Fibroblast of pulmonary artery (primary cell): ENCODE measurements around the gene CALML3.

Source experiments
- DNase-seq: peaks from one replicate; pipeline ENCODE4 v3.0.0-alpha.2; 2010; ENCODE audit warnings: low read depth
- H3K4me3 ChIP-seq: replicated peaks from 2 replicates; pipeline ENCODE4 v1.5.1; 2011; ENCODE audit warnings: low read depth, mild to moderate bottlenecking, control low read depth, low read length, moderate library complexity
- TF ChIP-seq, protein P1 (sequence below): IDR thresholded peaks from 2 replicates; pipeline ENCODE4 v1.5.1; 2011; ENCODE audit warnings: mild to moderate bottlenecking, control low read depth, low read length, inconsistent platforms; ENCODE audit errors: missing control alignments

Gene CALML3

DNA sequence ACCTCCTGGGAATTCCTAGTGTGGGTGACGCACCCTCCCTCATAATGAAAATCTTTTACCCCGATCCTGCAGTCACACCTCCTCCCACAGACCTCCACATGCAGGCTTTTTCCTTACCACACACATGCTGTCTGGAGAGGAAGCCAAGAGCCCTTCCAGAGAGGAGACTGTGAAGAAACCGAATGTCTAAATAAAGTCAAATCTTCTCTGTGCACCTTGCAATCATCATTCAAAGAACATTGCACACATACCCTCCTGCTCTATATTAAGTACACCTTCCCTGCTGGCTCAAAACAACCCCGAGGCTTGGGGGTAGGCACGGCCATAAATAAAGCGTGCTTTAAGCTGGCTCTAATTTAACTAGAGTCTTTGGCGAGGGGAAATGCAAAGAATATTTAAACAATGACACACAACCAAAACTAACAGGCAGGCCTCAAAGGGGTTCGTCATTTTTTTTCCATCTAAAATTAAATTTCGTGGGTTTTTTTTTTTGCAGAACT, 34.9 kb downstream of the CALML3 start:
- no peak overlapping the region for H3K4me3 ChIP-seq
- TF ChIP-seq, protein P1, sequence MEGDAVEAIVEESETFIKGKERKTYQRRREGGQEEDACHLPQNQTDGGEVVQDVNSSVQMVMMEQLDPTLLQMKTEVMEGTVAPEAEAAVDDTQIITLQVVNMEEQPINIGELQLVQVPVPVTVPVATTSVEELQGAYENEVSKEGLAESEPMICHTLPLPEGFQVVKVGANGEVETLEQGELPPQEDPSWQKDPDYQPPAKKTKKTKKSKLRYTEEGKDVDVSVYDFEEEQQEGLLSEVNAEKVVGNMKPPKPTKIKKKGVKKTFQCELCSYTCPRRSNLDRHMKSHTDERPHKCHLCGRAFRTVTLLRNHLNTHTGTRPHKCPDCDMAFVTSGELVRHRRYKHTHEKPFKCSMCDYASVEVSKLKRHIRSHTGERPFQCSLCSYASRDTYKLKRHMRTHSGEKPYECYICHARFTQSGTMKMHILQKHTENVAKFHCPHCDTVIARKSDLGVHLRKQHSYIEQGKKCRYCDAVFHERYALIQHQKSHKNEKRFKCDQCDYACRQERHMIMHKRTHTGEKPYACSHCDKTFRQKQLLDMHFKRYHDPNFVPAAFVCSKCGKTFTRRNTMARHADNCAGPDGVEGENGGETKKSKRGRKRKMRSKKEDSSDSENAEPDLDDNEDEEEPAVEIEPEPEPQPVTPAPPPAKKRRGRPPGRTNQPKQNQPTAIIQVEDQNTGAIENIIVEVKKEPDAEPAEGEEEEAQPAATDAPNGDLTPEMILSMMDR: no peak
- peak; percentile 69 for DNase-seq

DNA sequence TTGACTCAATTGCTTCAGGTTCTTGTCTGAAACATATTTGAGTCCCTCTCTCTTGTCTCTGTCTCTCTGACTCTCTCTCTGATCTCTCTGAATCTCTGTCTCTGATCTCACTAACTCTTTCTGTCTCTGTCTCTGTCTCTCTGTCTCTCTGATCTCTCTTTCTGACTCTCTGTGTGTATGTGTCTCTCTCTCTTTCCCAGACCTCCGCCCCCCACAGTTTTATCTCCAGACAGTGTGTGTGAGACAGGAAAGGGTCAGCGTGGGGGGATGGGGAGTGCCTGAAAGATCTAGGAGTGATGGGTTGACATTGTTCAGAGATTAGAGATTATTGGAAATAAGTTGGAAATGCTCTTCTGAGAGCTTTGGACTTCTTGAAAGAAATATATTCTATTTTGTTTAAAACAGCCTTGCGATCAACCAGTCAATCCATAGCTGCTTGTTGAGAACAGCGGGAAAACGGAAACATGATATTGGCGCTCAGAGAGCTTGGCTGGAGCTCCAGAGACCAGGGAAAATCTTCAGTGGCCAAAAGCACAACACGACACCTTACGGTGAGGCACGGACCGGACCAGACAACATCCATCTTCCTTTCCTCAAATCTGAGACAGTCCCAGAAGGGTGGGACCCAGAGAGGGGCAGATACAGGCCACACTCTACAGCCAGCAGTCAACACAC, 35.5 kb downstream of the CALML3 start:
- H3K4me3 ChIP-seq: no peak overlapping the region
- DNase-seq: no peak
- TF ChIP-seq, protein P1: no peak

DNA sequence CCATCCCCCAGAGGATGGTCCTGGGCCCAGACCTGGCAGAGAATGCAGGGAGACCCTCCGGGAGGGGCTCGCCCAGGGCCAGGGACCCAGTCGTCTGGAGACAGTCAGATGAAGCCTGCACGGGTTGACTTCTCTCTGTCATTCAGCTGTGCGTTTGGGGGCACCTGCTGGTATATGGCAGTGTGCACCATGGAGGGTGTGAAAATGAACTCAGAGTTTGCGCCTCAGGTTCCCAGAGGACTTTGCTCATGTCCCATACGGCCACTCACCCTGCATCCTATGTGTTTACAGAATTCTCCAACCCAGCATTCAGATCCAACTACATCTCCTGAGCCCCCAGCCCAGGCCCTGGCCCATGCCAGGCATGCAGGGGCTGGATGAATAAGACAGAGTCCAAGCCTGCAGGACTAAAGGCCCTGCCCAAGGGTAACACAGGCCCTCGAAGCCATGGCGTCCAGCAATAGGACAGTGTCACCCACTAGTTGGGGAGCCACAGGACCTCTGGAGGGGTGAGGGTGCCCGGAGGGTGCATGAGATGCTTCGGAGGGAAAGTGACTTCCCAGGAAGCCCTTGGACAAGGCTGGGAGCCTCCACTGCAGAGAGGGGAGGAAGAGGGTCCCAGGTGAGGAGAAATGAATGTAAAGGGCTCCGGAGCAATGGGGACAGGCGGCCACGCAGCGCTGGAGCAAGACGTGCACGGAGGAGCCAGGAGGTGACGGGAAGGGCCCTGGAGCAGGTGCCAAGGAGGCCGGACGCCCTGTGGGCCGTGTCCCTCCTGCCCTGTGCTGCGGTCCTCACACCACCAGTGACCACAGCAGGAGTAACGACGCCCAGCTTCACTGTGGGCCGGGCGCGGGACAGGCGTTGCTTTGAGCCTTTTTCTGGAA, 36.3 kb downstream of the CALML3 start:
- H3K4me3 ChIP-seq: no peak overlapping the region
- DNase-seq: no peak
- TF ChIP-seq, protein P1: no peak

DNA sequence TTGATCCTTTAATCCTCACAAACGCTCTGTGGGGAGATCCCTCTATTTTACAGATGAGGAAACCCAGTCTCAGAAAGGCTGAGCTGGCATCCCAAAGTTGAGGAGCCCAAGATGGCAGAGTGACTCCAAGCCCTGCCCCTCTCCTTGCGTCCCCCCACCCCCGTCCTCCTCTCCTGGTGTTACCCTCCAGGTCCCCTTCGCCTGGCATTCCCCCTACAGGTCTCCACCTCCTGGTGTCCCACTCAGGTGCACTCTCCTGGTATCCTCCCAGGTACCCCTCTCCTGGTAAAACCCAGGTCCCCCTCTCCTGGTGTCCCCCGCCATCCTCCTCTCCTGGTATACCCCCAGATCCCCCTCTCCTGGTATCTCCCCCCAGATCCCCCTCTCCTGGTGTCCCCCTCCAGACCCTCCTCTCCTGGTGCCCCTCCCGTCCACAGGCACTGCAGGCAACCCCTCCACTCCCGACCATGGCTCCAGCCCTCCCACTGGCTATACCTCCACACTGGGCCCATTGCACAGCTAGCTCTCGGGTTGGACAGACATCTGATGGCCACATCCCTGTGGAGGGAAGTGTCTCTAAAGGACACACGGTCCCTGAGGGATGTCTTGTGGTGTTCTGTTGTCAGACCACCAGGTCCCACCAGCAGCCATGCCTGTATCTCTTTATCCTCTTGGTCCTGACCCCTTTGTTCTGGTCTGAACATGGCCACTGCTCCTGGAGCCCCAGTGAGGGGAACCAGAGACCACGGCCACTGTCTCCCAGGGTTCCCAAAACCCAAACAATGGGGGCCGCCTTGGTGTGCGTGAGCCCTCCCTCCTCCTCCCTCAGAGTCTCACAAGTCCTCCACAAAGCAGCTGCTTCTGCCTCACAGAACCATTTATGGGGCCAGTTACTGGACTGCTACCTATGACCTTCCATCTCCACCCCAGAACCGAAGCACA, 37.2 kb downstream of the CALML3 start:
- H3K4me3 ChIP-seq: no peak overlapping the region
- DNase-seq: no peak
- TF ChIP-seq, protein P1: no peak

DNA sequence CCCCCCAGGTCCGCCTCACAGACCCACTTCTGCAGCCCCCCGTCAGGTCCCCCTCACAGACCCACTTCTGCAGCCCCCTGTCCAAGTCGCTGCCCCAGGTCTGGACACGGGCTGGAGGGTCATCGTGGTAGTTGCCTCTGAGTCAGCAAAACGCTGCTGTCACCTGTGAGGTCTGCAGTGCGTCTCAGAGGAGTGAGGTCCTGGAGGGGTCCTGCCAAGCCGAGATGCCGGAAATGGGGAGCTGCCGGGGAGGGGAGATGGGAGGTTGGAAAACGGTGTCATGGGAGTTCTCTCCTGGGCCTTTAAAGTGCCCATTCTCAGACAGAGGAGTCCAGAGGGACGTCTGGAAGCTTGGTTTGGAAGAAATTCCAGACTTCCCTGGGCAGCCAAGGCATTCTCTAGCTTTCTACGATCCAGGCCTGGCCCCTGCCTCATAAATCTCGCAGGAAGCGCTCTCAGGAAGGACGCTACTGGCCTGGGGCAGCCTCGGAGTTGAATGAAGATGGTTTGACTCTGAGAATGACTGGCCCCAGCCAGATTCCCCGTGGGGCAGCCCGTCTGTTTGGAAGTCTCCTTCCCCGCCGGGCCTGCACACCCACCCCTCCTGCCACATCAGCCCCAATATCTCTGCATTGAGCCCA, 38.7 kb downstream of the CALML3 start:
- DNase-seq: no peak
- TF ChIP-seq, protein P1: no peak
- H3K4me3 ChIP-seq: no peak overlapping the region

DNA sequence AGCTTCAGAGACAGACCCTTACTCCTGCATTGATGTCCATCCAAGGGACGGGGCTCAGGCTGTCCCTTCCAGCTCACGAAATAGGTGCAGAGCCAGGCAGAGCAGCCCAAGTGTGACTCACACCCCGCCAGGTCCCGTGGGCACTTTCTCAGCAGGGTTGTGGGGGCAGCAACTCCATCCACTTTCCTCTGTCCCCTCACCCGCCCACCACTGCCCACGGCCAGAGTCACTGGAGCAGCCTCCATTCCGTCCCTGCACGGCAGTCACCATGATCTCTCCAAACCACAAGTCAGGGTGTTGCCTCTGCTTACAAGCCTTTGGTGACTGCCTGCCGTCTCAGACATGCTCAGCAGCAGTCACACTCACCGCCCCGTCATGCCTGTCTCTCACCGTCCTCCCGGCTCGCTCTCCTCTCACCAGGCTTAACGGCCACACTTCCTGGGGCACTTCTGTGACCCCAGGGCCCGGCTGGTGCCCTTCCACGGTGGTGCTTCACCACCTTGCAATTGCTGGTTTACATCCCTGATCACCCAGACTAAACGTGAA, 39.3 kb downstream of the CALML3 start:
- no peak for DNase-seq

More for the DNA sequence above, 39.3 kb downstream of the CALML3 start:
- no peak overlapping the region for H3K4me3 ChIP-seq
- TF ChIP-seq, protein P1: no peak
